SIG-M5 treated with dmso at 0.1 percent for 504 hours (cell line): ENCODE results near the gene UMAD1.

ENCODE experiments used
- DNase-seq: peaks from one replicate; lab custom pipeline; 2025; ENCODE audit not compliant: unreplicated experiment; lab: John Stamatoyannopoulos, UW

Gene UMAD1

GRCh38 chr7:7640221-7641128 is at the start of gene UMAD1:
Gene UMAD1, plus strand, starts transcription at chr7:7640752. Its CDS starts 32,620 bp downstream, at chr7:7673372.
- peak; percentile 100 for DNase-seq

- DNase-seq, result peak; percentile 24
Measured at GRCh38 chr7:7595451-7595850, 45.1 kb upstream of the UMAD1 start.

GRCh38 chr7:7596176-7596575 is 44.4 kb upstream of the UMAD1 start:
- DNase-seq, result no peak

- no peak for DNase-seq
Measured at GRCh38 chr7:7607010-7607409, 33.5 kb upstream of the UMAD1 start.

- no peak for DNase-seq
Measured at GRCh38 chr7:7609330-7609729, 31.2 kb upstream of the UMAD1 start.

GRCh38 chr7:7612519-7612918 is 28.0 kb upstream of the UMAD1 start:
- DNase-seq, result no peak

- DNase-seq, result no peak
Measured at GRCh38 chr7:7613210-7613609, 27.3 kb upstream of the UMAD1 start.

- no peak for DNase-seq
Measured at GRCh38 chr7:7614018-7614741, 26.4 kb upstream of the UMAD1 start.

- no peak for DNase-seq
Measured at GRCh38 chr7:7617550-7617949, 23.0 kb upstream of the UMAD1 start.

GRCh38 chr7:7618410-7618809 is 22.1 kb upstream of the UMAD1 start:
- no peak for DNase-seq

GRCh38 chr7:7620236-7620635 is 20.3 kb upstream of the UMAD1 start:
- DNase-seq, result no peak

- no peak for DNase-seq
Measured at GRCh38 chr7:7620644-7621210, 19.8 kb upstream of the UMAD1 start.

GRCh38 chr7:7628476-7628875 is 12.1 kb upstream of the UMAD1 start:
- no peak for DNase-seq

GRCh38 chr7:7630626-7631329 is 9.8 kb upstream of the UMAD1 start:
- DNase-seq, result no peak

GRCh38 chr7:7639421-7639820 is 1.1 kb upstream of the UMAD1 start:
- no peak for DNase-seq

GRCh38 chr7:7639847-7640220 is 718 bp upstream of the UMAD1 start:
- DNase-seq, result peak; percentile 31

- no peak for DNase-seq
Measured at GRCh38 chr7:7641129-7641663, 644 bp downstream of the UMAD1 start.

GRCh38 chr7:7642081-7642480 is 1.5 kb downstream of the UMAD1 start:
- DNase-seq, result no peak

GRCh38 chr7:7647495-7648036 is 7.0 kb downstream of the UMAD1 start:
- DNase-seq, result no peak

GRCh38 chr7:7650682-7651206 is 10.2 kb downstream of the UMAD1 start:
- no peak for DNase-seq
